ENCODE results near the gene LYPD3.
A peak's percentile ranks its signal among the peaks of the same experiment; 100 is the strongest.
"Not testable (repeated sequence)": the region's sequence is repeated elsewhere in the genome, so short reads cannot be mapped to it uniquely, and the experiment has no call there.

Gene LYPD3

DNA sequence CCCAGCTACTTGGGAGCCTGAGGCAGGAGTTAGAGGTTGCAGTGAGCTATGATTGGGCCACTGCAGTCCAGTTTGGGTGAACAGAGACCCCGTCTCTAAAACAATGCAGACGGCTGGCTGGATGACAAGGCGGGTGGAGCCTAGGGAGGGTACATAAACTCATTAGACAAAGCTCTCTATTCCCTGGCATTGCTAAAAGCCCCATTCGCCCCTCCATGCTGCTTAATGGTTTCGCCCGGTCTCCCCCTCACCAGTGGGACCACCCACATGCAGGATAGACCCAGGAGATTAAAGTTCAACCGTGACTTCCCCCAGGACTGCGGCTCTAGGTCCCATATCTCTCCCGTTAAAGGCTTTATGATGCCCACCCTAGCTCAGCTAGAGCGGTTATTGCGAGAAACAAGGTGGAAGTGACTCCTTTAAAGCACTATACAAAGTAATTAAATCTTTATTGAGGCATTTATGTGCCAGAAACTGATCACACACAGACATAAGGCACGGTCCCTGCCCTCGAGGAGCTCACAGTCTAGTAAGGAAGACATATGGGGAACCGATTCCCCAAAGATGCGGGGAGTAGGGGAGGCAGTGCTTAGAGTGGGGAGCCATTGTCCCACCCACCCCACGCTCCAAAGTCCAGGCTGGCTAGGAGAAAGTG lies 4.9 kb downstream of the LYPD3 start:
- DNase-seq, result no peak

DNA sequence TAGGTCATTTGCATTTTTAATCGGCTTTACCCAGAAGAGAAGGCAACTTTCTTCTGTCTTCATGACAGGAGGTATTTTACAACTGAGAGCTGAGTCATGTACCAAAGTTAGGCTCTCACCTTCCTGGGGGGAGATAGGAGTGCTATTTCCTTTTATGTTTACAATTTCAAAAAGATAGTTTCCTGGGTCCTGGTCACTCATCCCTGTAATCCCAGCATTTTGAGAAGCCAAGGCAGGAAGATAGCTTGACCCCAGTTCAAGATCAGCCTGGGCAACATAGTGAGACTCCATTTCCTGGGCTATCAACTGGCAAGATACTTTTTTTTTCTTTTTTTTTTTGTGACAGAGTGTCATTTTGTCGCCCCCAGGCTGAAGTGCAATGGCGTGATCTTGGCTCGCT lies 7.6 kb downstream of the LYPD3 start:
- DNase-seq, result no peak

DNA sequence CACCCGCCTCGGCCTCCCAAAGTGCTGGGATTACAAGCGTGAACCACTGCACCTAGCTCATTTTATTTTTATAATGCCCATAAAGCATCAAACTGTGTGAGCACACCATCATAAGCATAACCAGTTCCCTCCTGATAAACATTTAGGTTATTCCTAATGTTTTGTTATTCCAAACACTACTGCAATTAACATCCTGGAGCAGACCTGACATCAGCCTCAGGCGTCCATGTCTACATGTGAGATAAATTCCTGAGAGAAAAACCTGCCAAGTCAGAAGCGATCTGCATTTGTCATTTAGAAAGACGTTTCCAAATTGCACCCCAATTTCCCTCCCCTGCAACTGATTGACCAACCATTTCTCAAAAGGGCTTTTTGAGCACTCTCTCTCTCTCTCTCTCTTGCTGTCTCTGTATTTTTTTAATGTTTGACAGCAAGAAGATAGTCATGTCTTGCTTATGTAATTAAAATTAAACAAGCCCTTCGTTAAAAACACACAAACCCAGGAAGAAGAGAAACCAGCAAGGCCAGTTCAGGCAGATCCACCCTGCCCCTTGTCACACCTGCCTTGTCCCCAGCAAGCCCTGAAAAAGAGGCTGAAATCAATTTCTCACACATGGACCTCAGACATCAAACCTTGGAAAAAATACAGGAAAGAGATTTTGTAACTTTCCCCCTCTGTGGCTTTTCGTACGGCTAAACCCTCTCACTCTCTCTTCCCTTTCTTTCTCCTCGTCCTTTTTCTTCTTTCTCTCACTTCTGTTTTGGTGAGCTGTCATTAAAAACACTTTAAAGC lies 9.9 kb downstream of the LYPD3 start:
- DNase-seq, result no peak

DNA sequence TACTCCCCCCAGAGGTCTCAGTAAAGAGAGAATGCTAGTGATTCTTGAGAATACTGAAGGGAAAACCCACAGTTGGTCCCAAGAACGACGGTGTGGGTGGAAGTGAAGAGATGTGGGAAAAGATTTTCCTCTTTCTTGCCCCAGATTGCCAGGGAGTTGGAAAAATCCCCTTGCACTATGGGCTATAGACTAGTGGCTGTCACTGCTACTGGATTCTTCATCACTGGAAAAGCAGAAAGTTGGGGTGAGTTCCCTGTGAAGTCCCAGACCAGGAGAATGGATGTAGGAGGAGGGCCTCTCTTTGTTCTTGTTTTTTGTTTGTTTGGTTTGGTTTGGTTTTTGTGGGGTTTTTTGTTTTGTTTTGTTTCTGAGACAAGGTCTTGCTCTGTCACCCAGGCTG lies 11.4 kb downstream of the LYPD3 start:
- DNase-seq, result no peak

DNA sequence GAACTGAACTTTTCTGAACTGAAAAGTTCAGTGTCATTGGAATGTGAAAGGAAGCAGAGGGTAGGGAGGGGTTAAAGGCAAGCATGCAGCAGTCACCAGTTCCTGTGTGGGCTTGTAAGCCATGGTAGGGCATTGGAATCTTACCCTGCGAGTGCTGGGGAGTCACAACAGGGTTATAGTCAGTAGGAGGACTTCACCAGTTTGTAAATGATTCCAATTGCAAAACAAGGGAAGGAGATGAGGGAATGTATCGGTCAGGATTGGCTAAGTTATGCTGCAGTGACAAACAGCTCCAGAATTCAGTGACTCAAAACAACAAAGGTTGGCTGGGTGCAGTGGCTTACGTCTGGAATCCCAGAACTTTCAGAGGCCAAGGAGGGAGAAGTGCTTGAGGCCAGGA lies 12.8 kb downstream of the LYPD3 start:
- DNase-seq, result no peak

DNA sequence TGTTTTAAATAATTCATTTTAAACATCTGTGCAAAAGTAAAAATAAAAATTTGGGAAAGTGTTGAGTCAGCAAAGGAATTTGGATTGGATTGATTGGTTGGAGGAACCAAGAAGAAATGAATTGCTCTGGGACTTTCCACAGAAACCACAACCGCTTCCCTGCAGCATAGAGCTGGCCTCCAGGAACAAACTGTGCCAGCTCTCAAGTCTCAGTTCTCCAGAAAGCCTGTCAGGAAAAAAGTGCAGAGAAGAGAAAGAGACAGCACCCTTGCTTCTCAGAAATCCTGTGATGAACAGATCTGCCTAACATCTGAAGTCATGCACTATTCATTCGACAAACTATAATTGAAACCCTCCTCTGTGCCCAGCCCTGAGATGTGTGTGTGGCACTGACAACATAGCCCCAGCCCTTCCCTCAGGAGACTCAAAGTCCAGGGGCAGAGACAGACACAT lies 14.8 kb downstream of the LYPD3 start:
- DNase-seq, result no peak

DNA sequence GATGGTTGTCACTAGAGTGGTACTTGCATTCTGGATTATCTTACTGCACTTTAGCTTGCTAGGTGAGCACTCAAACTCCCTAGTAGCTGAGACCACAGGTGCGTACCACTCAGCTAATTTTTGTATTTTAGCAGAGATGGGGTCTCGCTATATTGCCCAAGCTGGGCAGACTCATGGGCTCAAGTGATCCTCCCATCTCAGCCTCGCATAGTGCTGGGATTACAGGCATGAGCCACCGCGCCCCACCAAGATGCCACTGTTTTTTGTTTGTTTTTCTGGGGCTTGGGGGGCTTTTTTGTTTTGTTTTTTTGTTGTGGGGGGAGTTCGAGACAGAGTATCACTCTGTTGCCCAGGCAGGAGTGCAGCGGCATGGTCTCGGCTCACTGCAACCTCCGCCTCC lies 17.8 kb downstream of the LYPD3 start:
- no peak for DNase-seq

DNA sequence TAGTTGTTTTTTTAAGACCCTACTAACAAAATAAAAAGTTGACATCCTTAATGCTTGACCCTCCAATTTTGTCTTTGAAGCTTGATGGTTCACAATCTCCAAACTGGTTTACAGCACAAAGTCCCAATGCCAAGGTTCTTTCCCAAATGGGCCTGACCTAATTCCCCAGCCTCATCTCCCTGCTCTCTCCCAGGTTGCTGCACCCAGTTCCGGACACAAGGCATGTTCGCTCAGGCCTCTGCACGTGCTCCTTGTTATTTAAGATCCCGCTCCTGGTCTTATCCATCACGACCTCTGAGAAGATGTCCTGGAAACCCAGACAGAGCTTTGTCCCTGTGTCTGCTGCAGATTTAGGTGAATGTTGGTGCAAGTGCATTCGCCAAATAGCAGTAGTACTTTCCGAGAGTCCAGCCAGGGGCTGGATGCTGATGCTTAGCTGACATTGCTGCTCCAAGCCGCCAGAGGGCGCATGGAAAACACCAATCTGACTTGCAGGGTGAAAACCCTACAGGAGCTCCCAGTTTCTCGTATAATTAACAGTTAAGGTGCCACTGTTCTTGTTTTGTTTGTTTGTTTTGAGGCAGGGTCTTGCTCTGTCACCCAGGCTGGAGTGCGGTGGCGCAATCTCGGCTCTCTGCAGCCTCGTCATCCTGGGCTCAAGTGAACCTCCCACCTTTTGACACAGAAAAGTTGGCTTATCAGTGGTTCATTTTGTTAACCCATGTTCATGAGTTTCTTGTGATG lies 18.5 kb downstream of the LYPD3 start:
- DNase-seq, result peak; percentile 45

DNA sequence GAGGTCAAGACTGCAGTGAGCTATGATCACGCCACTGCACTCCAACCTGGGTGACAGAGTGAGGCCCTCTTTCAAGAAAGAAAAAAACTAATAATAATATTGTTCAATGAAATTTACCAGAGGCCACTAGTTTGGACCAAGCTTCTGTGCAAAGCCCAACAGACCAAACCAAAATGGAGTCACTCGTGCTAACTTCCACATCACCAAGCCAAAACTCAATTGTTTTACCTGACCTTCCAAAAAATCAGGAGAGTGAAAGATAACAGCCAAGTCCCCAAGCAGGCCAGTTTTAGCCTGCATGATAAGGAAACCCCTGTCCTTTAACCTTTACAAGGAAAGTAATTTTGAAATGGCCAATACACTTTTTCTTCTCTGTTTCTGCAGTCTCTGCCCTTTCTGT lies 20.0 kb downstream of the LYPD3 start:
- no peak for DNase-seq

DNA sequence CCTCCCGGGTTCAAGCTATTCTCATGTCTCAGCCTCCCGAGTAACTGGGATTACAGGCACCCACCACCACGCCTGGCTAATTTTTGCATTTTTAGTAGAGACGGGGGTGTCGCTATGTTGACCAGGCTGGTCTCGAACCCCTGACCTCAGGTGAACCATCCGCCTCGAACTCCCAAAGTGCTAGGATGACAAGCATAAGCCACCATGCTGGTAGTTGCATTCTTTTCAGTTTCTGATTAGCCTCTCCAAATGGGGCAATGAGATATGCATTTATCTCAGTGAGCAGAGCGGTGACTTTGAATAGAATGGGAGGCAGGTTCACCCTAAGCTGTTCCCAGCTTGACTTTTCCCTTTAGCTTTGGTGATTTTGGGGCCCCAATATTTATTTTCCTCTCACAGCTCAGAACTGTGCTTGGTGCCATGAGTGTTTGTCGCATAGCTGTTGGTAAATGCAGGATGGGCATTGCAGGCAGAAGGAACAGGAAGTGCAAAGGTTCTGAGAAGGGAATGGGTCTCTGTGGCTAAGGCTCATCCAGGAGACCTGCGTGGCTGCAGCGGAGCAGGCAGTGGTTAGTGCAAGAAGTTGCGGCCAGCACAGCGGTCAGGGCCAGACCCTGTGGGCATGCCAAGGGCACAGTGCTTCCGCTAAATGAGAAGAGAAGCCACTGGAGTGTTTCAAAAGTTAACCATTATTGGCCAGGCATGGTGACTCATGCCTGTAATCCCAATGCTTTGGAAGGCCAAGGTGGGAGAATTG lies 20.7 kb downstream of the LYPD3 start:
- DNase-seq, result no peak

DNA sequence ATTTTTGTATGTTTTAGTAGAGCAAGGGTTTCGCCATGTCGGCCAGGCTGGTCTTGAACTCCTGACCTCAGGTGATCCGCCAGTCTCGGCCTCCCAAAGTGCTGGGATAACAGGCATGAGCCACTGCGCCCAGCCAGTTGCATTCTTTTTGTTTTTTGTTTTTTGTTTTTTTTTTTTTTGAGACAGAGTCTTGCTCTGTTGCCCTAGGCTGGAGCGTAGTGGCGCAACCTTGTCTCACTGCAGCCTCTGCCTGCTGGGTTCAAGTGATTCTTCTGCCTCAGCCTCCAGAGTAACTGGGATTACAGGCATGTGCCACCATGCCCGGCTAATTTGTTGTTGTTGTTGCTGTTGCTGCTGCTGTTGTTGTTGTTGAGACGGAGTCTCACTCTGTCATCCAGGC lies 21.3 kb downstream of the LYPD3 start:
- not testable (repeated sequence) for DNase-seq

DNA sequence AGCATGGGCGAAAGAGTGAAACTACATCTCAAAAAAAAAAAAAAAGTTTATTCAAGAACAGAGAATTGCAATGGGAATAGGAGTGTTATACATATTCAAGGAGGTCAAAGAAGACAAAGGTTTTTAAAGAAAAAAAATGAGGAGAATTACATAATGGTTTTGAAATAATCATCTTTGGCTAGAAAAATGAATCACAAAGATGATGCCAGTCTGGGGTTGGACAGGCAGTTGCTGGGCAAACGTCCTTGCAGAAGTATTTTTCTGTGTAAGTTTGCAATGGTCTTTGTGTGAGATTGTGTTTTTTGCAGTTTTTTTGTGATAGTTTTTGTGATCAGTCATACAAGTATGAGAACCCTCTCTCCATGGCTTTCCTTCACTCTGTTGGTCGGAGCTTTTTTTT lies 23.7 kb downstream of the LYPD3 start:
- DNase-seq, result no peak

DNA sequence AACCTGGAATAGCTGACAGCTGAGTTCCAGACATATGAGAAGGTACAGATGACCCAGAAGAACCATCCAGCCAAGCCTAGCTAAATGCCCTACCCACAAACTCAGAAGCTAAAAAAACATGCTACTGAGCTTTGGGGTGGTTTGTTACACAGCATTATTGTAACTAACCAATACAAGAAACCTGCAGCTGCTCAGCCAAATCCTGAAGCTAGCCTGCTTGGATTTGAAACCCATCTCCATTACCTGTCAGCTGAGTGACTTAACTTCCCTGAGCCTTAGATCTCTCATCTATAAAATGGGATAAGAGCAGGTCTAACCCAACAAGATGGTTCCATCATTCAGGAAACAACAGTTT lies 25.7 kb downstream of the LYPD3 start:
- DNase-seq, result no peak

DNA sequence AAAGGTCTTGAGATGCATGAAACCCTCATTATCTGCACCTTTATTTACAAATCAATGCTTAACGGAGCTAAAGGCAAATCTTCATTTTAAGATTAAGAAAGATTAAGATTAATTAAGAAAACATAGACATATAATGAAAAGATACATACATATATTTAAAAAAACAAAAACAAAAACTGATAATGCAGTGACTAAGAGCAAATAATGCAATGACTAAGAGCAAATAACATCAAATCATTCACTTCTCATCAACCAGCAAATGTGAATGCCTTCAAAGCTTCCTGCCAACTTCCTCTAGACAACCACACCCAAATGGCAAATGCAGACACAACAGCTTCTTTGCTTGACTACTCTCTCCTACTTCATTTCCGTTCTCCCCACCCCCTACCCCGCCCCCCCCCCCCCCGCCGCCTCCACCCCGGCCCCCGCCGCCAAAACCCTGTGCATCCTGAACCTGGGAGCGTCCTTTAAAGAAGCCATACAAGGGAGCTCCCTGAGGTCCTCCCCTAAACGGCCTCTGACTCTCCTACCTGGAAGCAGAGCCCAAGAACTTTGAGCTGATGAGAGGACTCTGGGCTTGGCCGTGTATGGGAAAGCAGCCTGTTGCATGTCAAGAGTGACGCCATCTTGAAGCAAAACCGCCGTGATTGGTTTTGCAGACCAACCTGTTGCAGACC lies 26.2 kb downstream of the LYPD3 start:
- no peak for DNase-seq

DNA sequence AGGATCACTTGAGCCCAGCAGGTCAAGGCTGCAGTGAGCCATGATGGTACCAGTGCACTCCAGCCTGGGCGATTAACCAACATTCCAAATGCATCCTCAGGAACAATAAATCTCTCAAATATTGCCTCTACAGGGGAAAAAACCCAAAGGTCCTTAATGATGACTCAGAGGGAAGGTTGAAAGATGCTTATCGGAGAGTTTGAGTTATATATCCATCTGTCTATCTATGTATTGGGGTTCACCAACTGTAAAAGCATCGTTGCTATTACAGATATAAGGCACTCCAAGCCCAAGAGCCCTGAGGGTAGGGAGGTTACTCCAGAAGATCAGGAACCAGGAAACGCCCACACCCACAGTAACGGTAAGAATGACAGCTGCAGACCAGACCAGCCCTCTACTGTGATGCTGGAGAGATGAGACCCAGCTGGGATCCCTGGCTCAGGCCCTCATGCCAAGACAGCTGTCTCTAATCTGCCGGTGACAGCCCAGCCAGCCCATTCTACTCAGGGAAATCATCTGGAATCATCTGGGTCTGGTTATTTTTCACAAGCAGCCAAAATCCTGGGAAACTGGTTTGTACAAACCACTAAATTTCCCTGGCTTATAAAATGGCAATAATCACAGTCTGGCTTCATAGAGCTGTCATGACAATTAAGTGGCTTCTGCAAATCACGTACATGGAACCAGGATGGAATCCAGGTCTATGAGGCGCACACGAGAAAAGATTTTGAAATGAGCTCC lies 26.9 kb downstream of the LYPD3 start:
- DNase-seq, result no peak

DNA sequence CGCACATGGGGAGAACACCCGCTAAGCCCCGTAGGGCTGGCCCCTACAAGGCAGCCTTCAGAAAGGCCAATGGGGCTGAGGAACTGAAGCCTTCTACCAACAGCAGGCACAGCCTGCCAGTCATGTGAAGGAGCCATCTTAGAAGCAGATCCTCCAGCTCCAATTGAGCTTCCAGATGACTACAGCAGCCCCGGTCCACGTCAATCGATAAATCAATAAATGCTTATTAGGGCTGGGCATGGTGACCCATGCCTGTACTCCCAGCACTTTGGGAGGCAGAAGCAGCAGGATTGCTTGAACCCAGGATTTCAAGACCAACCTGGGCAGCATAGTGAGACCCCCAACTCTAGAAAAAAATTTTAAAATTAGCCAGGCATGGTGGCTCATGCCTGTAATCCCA lies 27.7 kb downstream of the LYPD3 start:
- no peak for DNase-seq

DNA sequence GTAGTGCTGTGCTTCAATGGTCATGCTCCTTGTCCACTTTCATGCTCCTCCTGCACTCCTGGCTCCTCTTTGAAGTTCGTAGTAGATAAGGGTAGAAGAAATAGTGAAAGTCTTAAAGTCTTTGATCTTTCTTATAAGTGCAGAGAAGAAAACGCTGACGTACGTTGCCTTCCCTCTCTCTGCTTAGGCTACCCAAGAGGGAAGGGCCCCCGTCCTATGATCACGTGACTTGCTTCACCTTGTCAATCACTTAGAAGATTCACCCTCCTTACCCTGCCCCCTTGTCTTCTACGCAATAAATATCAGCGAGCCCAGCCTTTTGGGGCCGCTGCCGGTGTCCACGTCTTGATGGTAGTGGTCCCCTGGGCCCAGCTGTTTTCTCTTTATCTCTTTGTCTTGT lies 28.1 kb downstream of the LYPD3 start:
- DNase-seq, result not testable (repeated sequence)

DNA sequence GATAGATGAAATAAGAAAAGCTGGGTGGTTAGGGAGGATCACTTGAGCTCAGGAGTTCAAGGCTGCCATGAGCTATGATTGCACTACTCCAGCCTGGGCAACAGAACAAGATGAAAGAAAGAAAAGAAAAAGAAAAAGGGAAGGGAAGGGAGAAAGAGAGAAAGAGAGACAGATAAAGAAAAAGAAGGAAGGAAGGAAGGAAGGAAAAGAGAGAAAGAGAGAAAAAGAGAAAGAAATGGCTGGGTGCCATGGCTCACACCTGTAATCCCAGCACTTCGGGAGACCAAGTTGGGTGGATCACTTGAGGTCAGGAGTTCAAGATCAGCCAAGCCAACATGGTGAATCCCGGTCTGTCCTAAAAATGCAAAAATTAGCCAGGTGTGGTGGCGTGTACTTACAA lies 29.6 kb downstream of the LYPD3 start:
- no peak for DNase-seq

DNA sequence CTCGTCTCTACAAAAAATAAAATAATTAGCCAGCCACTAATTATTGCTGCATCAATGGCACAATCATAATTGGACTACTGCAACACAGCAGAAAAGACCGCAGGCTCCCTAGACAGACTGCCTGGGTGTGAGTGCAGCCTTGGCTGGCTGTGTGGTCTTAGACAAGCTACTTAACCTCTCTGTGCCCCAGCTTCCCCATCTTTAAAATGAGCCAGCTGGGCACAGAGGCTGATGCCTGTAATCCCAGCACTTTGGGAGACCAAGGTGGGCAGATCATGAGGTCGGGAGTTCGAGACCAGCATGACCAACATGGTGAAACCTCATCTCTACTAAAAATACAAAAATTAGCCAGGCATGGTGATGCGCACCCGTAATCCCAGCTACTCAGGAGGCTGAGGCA lies 31.7 kb downstream of the LYPD3 start:
- no peak for DNase-seq

DNA sequence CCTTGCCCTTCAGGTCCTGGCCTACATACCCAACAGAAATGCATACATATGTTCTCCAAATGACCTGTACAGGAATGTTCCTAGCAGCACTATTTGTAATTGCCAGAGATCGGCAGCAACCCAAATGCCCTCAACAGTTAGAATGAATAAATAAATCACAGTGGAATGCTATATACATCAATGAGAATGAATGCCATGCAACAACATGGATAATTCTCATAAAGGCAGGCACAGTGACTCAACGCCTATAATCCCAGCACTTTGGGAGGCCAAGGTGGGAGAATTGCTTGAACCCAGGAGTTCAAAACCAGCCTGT lies 32.1 kb downstream of the LYPD3 start:
- no peak for DNase-seq

DNA sequence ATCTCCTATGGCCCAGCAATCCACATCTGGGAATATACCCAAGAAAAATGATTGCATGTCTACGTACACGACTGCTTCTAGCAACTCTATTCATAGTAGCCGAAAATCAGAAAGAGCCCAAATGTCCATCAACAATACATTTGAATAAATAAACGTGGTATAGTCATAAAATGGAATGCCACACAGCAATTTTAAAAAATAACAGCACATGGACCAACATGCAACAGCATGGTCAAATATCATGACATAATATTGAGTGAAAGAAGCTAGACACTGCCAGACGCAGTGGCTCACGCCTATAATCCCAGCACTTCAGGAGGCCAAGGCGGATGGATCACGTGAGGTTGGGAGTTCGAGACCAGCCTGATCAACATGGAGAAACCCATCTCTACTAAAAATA lies 34.4 kb downstream of the LYPD3 start:
- DNase-seq, result no peak

DNA sequence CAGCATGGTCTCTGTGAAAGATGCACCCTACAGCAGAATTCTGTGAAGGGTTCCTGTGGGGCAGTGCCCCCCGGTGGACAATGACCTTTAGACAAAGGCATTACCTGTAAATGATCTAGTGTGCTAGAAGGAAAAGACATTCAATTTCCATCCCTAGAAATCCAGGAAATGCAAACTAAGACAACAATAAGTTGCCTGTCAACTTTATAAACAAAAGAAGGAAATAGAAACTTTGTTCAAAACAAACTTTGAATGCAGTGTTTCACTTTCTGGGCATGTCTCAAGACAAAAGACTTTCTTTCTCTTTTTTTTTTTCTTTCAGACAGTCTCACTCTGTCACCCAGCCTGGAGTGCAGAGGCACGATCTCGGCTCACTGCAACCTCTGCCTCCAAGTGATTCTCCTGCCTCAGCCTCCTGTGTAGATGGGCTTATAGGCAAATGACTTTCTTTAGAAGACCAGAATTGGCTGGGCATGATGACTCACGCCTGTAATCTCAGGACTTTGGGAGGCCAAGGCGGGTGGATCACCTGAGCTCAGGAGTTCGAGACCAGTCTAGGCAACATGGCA lies 35.2 kb downstream of the LYPD3 start:
- no peak for DNase-seq
